ENCODE measurements around the gene CYP2W1. TPM values are rescaled to one million over a fixed set of nuclear protein-coding genes. Genes with fewer than 3 reads are reported as not detected.
A peak's percentile ranks its signal among the peaks of the same experiment; 100 is the strongest.

CYP2W1 gene
- total and polyA plus RNA-seq, 10 of the 15 experiments (the other 5 are each of a cell fraction or from before 2014, with no cell fraction given): not detected

DNA sequence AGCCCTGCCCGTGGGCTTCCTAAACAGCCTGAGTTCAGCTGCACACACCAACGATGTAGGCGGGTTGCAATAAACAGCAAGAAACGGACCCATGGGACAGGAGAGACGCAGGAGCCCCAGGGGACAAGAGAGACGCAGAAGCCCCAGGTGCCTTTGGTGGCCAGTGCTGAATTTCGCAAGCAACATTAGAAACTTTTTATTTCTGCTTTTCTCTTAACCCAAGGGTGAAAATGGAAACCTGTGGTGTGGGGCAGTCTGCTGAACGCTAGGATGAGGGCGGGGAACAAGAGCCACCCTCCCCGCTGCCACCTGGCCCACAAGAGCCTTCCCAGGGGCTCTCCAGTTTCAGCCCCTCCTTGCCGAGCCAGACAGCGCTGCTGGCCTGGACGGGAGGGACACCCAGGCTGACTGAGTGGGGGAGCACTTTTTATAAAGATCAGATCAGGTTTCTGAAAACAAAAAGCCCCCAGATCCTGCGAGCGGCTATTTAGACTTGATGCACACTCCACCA is 41.4 kb downstream of the CYP2W1 start (continued):
- no peak for TF ChIP-seq WRNIP1 (IDR thresholded peaks at IDR 0.05; ENCODE audit: borderline replicate concordance, low read depth, low read length)
- TF ChIP-seq FOXK2 (IDR thresholded peaks at IDR 0.05): no peak
- no peak for TF ChIP-seq TARDBP (IDR thresholded peaks at IDR 0.05; ENCODE audit: borderline replicate concordance)
- TF ChIP-seq PAX8 (IDR thresholded peaks at IDR 0.05): no peak
- TF ChIP-seq SMC3 (IDR thresholded peaks at IDR 0.05; ENCODE audit: borderline replicate concordance, low read length): peak; percentile 31; the same call in 1 of the 2 replicates
- peak; percentile 91 for TF ChIP-seq TBL1XR1 (IDR thresholded peaks at IDR 0.05; ENCODE audit: low read depth, low read length)
- TF ChIP-seq IRF5 (IDR thresholded peaks at IDR 0.05; ENCODE audit: borderline replicate concordance): no peak
- peak; percentile 97 for TF ChIP-seq YBX1 (IDR thresholded peaks at IDR 0.05)
- TF ChIP-seq, protein P1, sequence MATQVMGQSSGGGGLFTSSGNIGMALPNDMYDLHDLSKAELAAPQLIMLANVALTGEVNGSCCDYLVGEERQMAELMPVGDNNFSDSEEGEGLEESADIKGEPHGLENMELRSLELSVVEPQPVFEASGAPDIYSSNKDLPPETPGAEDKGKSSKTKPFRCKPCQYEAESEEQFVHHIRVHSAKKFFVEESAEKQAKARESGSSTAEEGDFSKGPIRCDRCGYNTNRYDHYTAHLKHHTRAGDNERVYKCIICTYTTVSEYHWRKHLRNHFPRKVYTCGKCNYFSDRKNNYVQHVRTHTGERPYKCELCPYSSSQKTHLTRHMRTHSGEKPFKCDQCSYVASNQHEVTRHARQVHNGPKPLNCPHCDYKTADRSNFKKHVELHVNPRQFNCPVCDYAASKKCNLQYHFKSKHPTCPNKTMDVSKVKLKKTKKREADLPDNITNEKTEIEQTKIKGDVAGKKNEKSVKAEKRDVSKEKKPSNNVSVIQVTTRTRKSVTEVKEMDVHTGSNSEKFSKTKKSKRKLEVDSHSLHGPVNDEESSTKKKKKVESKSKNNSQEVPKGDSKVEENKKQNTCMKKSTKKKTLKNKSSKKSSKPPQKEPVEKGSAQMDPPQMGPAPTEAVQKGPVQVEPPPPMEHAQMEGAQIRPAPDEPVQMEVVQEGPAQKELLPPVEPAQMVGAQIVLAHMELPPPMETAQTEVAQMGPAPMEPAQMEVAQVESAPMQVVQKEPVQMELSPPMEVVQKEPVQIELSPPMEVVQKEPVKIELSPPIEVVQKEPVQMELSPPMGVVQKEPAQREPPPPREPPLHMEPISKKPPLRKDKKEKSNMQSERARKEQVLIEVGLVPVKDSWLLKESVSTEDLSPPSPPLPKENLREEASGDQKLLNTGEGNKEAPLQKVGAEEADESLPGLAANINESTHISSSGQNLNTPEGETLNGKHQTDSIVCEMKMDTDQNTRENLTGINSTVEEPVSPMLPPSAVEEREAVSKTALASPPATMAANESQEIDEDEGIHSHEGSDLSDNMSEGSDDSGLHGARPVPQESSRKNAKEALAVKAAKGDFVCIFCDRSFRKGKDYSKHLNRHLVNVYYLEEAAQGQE (IDR thresholded peaks at IDR 0.05; ENCODE audit: low read depth, low read length): no peak
- TF ChIP-seq FOS (IDR thresholded peaks at IDR 0.05; ENCODE audit: borderline replicate concordance, extremely low read depth, insufficient read length): no peak
- TF ChIP-seq ETV6 (conservative IDR thresholded peaks at IDR 0.05 in 1 of 2, IDR thresholded peaks at IDR 0.05 in 1 of 2; ENCODE audit: borderline replicate concordance in 1 of 2, low read depth in 1 of 2): 0 out of 4 replicates have a peak, but pooled peaks of 1 of the 2 experiments have one; percentile 53
- peak; percentile 88 for TF ChIP-seq TCF3 (IDR thresholded peaks at IDR 0.05; ENCODE audit: borderline replicate concordance, insufficient read depth, low read depth, low read length)
- TF ChIP-seq BMI1 (IDR thresholded peaks at IDR 0.05; ENCODE audit: borderline replicate concordance): no peak
- peak; percentile 92 for TF ChIP-seq SKIL (IDR thresholded peaks at IDR 0.05; ENCODE audit: low read depth, poor library complexity, severe bottlenecking)
- TF ChIP-seq IKZF1 (conservative IDR thresholded peaks at IDR 0.05): peak; percentile 88
- no peak for TF ChIP-seq CBX5 (IDR thresholded peaks at IDR 0.05; ENCODE audit: low read depth)
- no peak for TF ChIP-seq NFYA (IDR thresholded peaks at IDR 0.05; ENCODE audit: borderline replicate concordance, low read depth, low read length)
- TF ChIP-seq ZNF274 (IDR thresholded peaks at IDR 0.05; ENCODE audit: insufficient read depth, insufficient read length): no peak
- peak; percentile 58; the same call in 1 of the 2 replicates for TF ChIP-seq CREB1 (IDR thresholded peaks at IDR 0.05; ENCODE audit: low read depth)
- 0 out of 2 replicates have a peak, but pooled peaks have one; percentile 31 for TF ChIP-seq CBFB (IDR thresholded peaks at IDR 0.05; ENCODE audit: low read depth)
- TF ChIP-seq, protein P2, sequence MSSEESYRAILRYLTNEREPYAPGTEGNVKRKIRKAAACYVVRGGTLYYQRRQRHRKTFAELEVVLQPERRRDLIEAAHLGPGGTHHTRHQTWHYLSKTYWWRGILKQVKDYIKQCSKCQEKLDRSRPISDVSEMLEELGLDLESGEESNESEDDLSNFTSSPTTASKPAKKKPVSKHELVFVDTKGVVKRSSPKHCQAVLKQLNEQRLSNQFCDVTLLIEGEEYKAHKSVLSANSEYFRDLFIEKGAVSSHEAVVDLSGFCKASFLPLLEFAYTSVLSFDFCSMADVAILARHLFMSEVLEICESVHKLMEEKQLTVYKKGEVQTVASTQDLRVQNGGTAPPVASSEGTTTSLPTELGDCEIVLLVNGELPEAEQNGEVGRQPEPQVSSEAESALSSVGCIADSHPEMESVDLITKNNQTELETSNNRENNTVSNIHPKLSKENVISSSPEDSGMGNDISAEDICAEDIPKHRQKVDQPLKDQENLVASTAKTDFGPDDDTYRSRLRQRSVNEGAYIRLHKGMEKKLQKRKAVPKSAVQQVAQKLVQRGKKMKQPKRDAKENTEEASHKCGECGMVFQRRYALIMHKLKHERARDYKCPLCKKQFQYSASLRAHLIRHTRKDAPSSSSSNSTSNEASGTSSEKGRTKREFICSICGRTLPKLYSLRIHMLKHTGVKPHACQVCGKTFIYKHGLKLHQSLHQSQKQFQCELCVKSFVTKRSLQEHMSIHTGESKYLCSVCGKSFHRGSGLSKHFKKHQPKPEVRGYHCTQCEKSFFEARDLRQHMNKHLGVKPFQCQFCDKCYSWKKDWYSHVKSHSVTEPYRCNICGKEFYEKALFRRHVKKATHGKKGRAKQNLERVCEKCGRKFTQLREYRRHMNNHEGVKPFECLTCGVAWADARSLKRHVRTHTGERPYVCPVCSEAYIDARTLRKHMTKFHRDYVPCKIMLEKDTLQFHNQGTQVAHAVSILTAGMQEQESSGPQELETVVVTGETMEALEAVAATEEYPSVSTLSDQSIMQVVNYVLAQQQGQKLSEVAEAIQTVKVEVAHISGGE (CRISPR knock-in tag; IDR thresholded peaks at IDR 0.05): no peak
